OCI-LY3 (cell line): Measurements from ENCODE around the gene NKAIN4.

ENCODE experiments used
- H2AFZ ChIP-seq: fragments of 200-600, 300-600 bp; shearing (Covaris generic); 2 replicates; pipeline ENCODE4 v1.6.0; 2014; ENCODE audit warnings: antibody characterized with exemption, low read depth, low read length
- H3K27ac ChIP-seq: fragments of 200-600, 300-600 bp; sonication (generic); 2 replicates; pipeline ENCODE4 v1.5.1; 2014; ENCODE audit warnings: mild to moderate bottlenecking, low read length, moderate library complexity, mixed read lengths
- H3K27me3 ChIP-seq: fragments of 200-600, 300-600 bp; sonication (generic); 2 replicates; pipeline ENCODE4 v1.6.1; 2014; ENCODE audit warnings: low read depth, low read length, mixed read lengths
- H3K36me3 ChIP-seq: fragments of 200-600, 300-600 bp; sonication (generic); replicated peaks from 2 replicates; pipeline ENCODE3; 2014; ENCODE audit warnings: low read depth, low read length, mixed read lengths
- H3K4me1 ChIP-seq: fragments of 300-600, 200-600 bp; sonication (generic); 2 replicates; pipeline ENCODE4 v1.6.1; 2014; ENCODE audit warnings: low read length, mixed read lengths
- H3K4me2 ChIP-seq: fragments of 200-600, 300-600 bp; sonication (generic); 2 replicates; pipeline ENCODE4 v1.6.1; 2014; ENCODE audit warnings: low read length, mixed read lengths
- H3K4me3 ChIP-seq: fragments of 300-600, 200-600 bp; sonication (generic); 2 replicates; pipeline ENCODE4 v1.5.1; 2014; ENCODE audit warnings: antibody characterized with exemption, mild to moderate bottlenecking, low read length, moderate library complexity
- H3K79me2 ChIP-seq: fragments of 300-600, 200-600 bp; shearing (Covaris generic); 2 replicates; pipeline ENCODE4 v1.6.1; 2014; ENCODE audit warnings: mild to moderate bottlenecking, low read length, mixed read lengths
- H3K9ac ChIP-seq: fragments of 300-600, 200-600 bp; shearing (Covaris generic); 2 replicates; pipeline ENCODE4 v1.6.0; 2014; ENCODE audit warnings: mild to moderate bottlenecking, low read length, moderate library complexity
- H3K9me3 ChIP-seq: fragments of 200-600, 300-600 bp; shearing (Covaris generic); 2 replicates; pipeline ENCODE4 v1.6.1; 2014; ENCODE audit warnings: low read length, mixed read lengths; ENCODE audit not compliant: insufficient read depth
- H4K20me1 ChIP-seq: fragments of 200-600, 300-600 bp; sonication (generic); 2 replicates; pipeline ENCODE4 v1.6.1; 2016; ENCODE audit warnings: low read length, mixed read lengths; ENCODE audit not compliant: insufficient read depth
- CTCF ChIP-seq: fragments of 200-600, 300-600 bp; sonication (generic); IDR thresholded peaks from 2 replicates; pipeline ENCODE4 v1.5.1; 2014; ENCODE audit warnings: antibody characterized with exemption, low read length, low read depth
- EZH2phosphoT487 ChIP-seq: fragments of 200-600 bp; shearing (Covaris generic); IDR thresholded peaks from 2 replicates; pipeline ENCODE4 v1.6.1; 2018; ENCODE audit warnings: antibody characterized with exemption, mixed run types, low read depth

Gene NKAIN4

GRCh38 chr20:63273059-63273579 is 18.9 kb upstream of the NKAIN4 start:
- Histone ChIP-seq H3K27ac (peak overlapping the region; percentile 22), H3K9ac (peak overlapping the region; percentile 92), H3K4me2 (peak overlapping the region; percentile 95), H4K20me1 (peaks cover 30% of the 10 kb centered on the region), H3K4me3 (peak overlapping the region; percentile 97), H3K27me3 (no peaks in the 10 kb centered on the region), H3K79me2 (peaks cover 51% of the 10 kb centered on the region), H3K4me1 (peaks cover 14% of the 10 kb centered on the region), H3K36me3 (peaks cover 18% of the 10 kb centered on the region), H2AFZ (no peak overlapping the region), H3K9me3 (no peaks in the 10 kb centered on the region)
- TF ChIP-seq EZH2phosphoT487 (no peak), CTCF (no peak)

- H3K9ac ChIP-seq, result peak within 1 kb of the TSS; percentile 92
- H3K4me1 ChIP-seq, result peaks cover 14% of the 10 kb centered on the region
- no peak within 1 kb of the TSS for H2AFZ ChIP-seq
- peaks cover 16% of the 10 kb centered on the region for H3K36me3 ChIP-seq
- H3K27me3 ChIP-seq, result no peaks in the 10 kb centered on the region
- peaks cover 30% of the 10 kb centered on the region for H4K20me1 ChIP-seq
- peak within 1 kb of the TSS; percentile 97 for H3K4me3 ChIP-seq
- peak within 1 kb of the TSS; percentile 22 for H3K27ac ChIP-seq
- H3K9me3 ChIP-seq, result no peaks in the 10 kb centered on the region
- TF ChIP-seq EZH2phosphoT487 (no peak), CTCF (no peak)
- H3K4me2 ChIP-seq, result peak within 1 kb of the TSS; percentile 95
- H3K79me2 ChIP-seq, result peaks cover 47% of the 10 kb centered on the region
Measured at GRCh38 chr20:63272105-63273058, 18.1 kb upstream of the NKAIN4 start, which contains the start of gene ARFGAP1. ARFGAP1 (plus strand) TSS chr20:63272813; CDS start chr20:63275581, 2,768 bp downstream.

- H3K4me3 ChIP-seq, result no peak overlapping the region
- peaks cover 14% of the 10 kb centered on the region for H3K4me1 ChIP-seq
- no peak overlapping the region for H3K27ac ChIP-seq
- peaks cover 18% of the 10 kb centered on the region for H4K20me1 ChIP-seq
- H3K27me3 ChIP-seq, result no peaks in the 10 kb centered on the region
- H3K9me3 ChIP-seq, result no peaks in the 10 kb centered on the region
- TF ChIP-seq CTCF (no peak), EZH2phosphoT487 (no peak)
- peaks cover under 1% of the 10 kb centered on the region for H3K36me3 ChIP-seq
- peaks cover 32% of the 10 kb centered on the region for H3K79me2 ChIP-seq
- no peak overlapping the region for H2AFZ ChIP-seq
- H3K4me2 ChIP-seq, result no peak overlapping the region
- H3K9ac ChIP-seq, result no peak overlapping the region
Measured at GRCh38 chr20:63270606-63271325, 16.5 kb upstream of the NKAIN4 start.

- no peak overlapping the region for H3K4me2 ChIP-seq
- no peak overlapping the region for H2AFZ ChIP-seq
- H3K4me1 ChIP-seq, result peaks cover 14% of the 10 kb centered on the region
- no peaks in the 10 kb centered on the region for H3K36me3 ChIP-seq
- peaks cover 21% of the 10 kb centered on the region for H3K79me2 ChIP-seq
- no peak overlapping the region for H3K4me3 ChIP-seq
- H3K9ac ChIP-seq, result no peak overlapping the region
- no peaks in the 10 kb centered on the region for H3K27me3 ChIP-seq
- no peak overlapping the region for H3K27ac ChIP-seq
- peaks cover 9% of the 10 kb centered on the region for H4K20me1 ChIP-seq
- TF ChIP-seq CTCF, result no peak
- no peak for TF ChIP-seq EZH2phosphoT487
- H3K9me3 ChIP-seq, result no peaks in the 10 kb centered on the region
Measured at GRCh38 chr20:63269724-63270123, 15.5 kb upstream of the NKAIN4 start.
